Effector memory CD8-positive, alpha-beta T cell (primary cell): ENCODE data around the gene SSTR5.

Source experiments
- ATAC-seq: fragments of 150-1000 bp; cut with Tn5 transposase; replicated peaks from 2 replicates; pipeline ENCODE4 v1.10.0; 2021; ENCODE audit warnings: mild to moderate bottlenecking, moderate library complexity
- DNase-seq, 3 experiments: peaks; one replicate each; pipeline ENCODE4 v3.0.0; 2021
- H3K27ac Mint-ChIP-seq, 2 donors: one replicate each; pipeline ENCODE4 v1.8.0; 2022; ENCODE audit warnings: mild to moderate bottlenecking in 2 of 2, mixed read lengths in 2 of 2, moderate library complexity in 2 of 2
- H3K27me3 Mint-ChIP-seq, 2 donors: one replicate each; pipeline ENCODE4 v1.8.0; 2022; ENCODE audit warnings: mixed read lengths in 2 of 2
- H3K36me3 Mint-ChIP-seq: one replicate; pipeline ENCODE4 v1.8.0; 2022; ENCODE audit warnings: mild to moderate bottlenecking, moderate library complexity, mixed read lengths; ENCODE audit not compliant: insufficient read depth
- H3K4me1 Mint-ChIP-seq, 2 donors: one replicate each; pipeline ENCODE4 v1.8.0; 2022; ENCODE audit warnings: low read depth in 2 of 2, mixed read lengths in 2 of 2
- H3K4me3 Mint-ChIP-seq, 2 donors: one replicate each; pipeline ENCODE4 v1.8.0; 2022; ENCODE audit warnings: mild to moderate bottlenecking in 2 of 2, mixed read lengths in 2 of 2, moderate library complexity in 2 of 2
- H3K9me3 Mint-ChIP-seq, 2 donors: one replicate each; pipeline ENCODE4 v1.8.0; 2022; ENCODE audit warnings: mixed read lengths in 2 of 2

The SSTR5 gene

DNA sequence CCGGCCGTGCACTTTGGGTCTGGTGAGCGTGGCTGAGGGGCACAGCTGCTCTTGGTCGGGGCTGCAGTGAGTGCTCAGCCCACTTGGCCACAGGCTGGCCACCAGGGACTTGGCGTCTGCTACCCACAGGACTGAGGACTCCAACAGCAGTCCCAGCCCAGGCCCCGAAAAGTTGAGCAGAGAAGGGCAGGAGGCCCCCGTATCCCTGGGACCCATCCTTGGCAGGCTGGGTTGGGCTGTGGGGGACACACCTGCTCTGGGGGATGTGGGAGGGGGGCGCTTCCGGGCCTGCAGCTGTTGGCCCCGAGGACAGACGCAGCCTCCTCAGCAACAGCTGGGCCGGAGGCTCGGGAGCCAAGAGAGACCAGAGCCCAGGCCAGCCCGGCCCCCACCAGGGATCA is 19.4 kb upstream of the SSTR5 start:
- ATAC-seq, result no peak
- Mint-ChIP-seq H3K9me3 (no peaks in the 10 kb centered on the region), H3K4me3 (no peak overlapping the region), H3K27ac (no peak overlapping the region), H3K4me1 (peaks cover 0 to 2% of the 10 kb centered on the region in 2 donors), H3K36me3 (peaks cover 4% of the 10 kb centered on the region), H3K27me3 (peaks cover 0 to 13% of the 10 kb centered on the region in 2 donors)
- DNase-seq, result no peak

DNA sequence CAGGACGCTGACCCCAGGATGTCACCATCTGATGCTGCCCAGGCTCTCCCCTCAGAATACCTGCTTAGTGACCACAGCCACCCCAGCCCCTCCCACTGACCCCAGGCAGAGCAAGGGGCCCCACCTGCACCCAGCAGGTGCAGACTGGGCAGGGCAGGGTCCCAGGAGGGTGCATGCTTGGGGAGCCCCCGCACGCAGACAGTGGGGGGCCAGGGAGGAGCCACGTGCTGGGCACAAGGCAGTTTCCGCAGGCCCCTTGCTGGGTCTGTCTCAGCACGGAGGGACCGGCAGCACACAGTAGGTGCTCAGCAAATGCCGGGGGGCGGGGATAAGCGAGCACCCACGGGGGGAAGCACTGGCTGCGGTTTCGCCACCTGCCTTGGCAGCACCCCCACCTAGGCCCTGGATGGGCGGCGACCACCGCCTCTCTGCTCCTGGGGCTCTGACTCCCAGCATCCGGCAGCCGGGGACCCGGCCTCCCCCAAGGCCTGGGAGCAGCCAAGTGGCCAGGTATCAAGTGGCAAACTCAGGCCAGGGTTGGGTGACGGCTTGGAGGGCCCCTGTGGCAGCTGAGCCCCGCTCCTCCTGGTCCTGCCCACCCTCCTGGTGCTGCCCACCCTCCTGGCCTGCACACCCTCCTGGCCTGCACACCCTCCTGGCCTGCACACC is 18.7 kb upstream of the SSTR5 start:
- peaks cover 4% of the 10 kb centered on the region for H3K36me3 Mint-ChIP-seq
- peaks cover 0 to 13% of the 10 kb centered on the region in 2 donors for H3K27me3 Mint-ChIP-seq
- H3K9me3 Mint-ChIP-seq, result no peaks in the 10 kb centered on the region
- peaks cover 0 to 2% of the 10 kb centered on the region in 2 donors for H3K4me1 Mint-ChIP-seq
- DNase-seq, result no peak
- ATAC-seq, result no peak
- no peak overlapping the region for H3K27ac Mint-ChIP-seq
- no peak overlapping the region for H3K4me3 Mint-ChIP-seq

DNA sequence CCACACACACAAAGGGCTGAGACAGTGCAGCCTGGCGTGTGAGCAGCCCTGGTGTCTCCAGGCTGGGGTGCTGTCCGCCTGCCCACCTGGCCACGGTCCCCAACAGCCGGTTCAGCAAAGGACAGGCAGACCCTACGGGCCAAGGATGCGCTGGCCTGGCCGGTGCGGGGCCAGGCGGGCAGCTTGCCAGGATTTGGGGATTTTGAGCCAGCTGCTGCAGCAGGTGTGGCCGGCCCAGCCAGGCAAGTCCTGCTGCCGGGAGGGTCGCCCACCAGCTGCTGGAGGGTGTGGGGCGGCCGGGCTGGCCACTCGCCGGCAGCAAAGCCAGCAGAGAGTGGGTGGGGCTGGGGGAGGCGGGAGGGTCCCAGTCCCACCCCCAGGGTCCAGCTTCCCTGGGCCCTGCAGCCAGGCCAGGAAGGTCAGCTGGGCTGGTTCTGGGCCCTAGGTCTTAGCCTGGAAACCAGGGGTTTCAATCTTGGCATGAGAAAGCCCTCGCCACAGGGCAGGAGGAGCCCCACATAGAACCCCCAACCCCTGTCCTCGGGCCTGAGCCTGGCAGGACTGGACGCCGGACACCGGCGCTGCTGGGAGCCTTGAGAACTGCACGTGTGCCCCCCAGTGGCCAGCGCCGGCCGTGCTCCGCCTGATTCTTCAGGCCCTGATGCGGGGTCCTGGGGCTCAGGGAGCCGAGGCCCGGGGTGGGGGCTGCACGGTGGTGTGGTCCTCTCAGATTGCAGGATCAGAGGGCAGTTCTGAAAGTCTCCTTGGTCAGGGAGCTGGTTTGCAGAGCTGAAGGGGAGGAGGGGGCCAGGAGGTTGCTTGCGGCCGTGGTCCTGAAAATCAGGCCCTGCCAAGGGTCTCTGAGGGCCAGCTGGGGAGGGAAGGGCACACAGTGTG is 17.6 kb upstream of the SSTR5 start:
- H3K9me3 Mint-ChIP-seq, result peaks cover 0 to 3% of the 10 kb centered on the region in 2 donors
- no peak overlapping the region for H3K27ac Mint-ChIP-seq
- ATAC-seq (no peak), DNase-seq (no peak)
- H3K4me3 Mint-ChIP-seq, result no peak overlapping the region
- peaks cover 0 to 13% of the 10 kb centered on the region in 2 donors for H3K27me3 Mint-ChIP-seq
- peaks cover 0 to 2% of the 10 kb centered on the region in 2 donors for H3K4me1 Mint-ChIP-seq
- no peaks in the 10 kb centered on the region for H3K36me3 Mint-ChIP-seq

DNA sequence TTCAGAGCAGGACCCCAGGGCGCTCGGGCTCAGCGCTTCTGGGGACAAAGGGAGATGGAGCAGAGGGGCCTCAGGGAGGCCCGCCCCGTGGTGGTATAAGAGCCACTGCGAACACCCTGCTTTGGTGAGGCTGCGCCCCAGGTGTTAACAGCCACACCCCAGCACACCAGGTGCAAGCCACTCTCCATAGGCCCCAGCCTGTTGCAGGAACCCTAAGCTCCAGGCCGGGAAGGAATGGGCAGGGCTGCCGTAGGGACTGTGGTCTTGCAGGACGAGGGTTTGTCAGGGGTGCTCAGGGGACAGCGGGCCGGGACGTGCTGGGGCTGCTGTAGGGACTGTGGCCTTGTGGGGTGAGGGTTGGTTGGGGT is 17.0 kb upstream of the SSTR5 start:
- no peak overlapping the region for H3K27ac Mint-ChIP-seq
- no peak for ATAC-seq
- no peaks in the 10 kb centered on the region for H3K36me3 Mint-ChIP-seq
- no peak for DNase-seq
- no peak overlapping the region for H3K4me3 Mint-ChIP-seq
- peaks cover 0 to 2% of the 10 kb centered on the region in 2 donors for H3K4me1 Mint-ChIP-seq
- H3K9me3 Mint-ChIP-seq, result peaks cover 0 to 3% of the 10 kb centered on the region in 2 donors
- H3K27me3 Mint-ChIP-seq, result peaks cover 0 to 13% of the 10 kb centered on the region in 2 donors

DNA sequence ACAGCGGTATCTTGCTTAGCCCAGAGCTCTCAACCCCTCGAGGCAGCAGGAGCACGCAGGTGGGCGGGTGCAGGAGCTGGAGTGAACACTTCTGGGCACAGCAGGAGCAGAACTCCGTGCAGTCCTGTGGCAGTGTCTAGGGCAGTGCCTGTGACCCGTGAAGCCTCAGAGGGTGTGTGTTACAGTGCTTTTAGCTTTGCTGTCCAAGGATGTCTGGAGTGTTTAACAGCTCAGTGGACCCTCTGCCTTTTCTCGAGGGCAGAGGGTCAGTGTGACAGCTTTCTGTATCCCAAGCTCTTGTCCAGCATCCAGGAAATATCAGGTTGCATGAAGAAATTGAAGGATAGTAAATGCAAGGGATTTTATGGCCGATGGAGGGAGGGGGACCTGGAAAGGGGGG is 16.4 kb upstream of the SSTR5 start:
- peaks cover 0 to 13% of the 10 kb centered on the region in 2 donors for H3K27me3 Mint-ChIP-seq
- H3K4me1 Mint-ChIP-seq, result peaks cover 0 to 2% of the 10 kb centered on the region in 2 donors
- no peak overlapping the region for H3K4me3 Mint-ChIP-seq
- H3K27ac Mint-ChIP-seq, result no peak overlapping the region
- ATAC-seq (no peak), DNase-seq (no peak)
- H3K9me3 Mint-ChIP-seq, result peaks cover 0 to 3% of the 10 kb centered on the region in 2 donors
- H3K36me3 Mint-ChIP-seq, result no peaks in the 10 kb centered on the region

DNA sequence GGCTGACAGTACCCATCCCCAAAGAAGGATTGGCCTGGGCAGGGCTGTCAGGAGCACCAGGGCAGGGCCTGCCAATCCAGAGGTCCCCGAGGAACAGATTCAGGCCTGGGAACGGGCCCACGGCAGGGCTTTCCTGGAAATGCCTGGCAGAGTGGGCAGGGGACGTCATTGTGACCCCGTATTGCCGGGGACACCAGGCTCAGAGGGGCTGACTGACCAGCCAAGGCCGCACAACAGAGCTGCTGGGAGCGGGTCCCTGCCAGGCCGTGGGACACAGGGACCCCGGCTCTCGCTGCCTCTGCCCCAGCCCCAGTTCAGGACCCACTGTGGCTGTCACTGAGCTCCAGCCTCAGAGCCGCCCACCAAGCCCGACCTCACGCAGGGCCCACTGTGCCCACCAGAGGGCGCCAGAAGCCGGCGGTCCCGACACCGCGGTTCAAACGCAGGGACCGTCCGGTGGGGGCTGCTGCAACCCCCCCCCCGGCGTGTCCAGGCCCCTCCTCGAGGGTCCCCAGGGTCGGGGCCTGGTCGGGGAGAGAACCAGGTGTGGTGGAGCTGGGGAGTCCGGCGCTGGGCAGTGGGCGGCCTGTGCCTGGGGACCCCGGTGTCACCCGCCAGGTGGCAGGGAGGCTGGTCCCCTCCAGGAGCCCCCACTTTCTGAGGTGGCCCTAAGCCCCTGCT is 15.2 kb upstream of the SSTR5 start:
- Mint-ChIP-seq H3K36me3 (no peaks in the 10 kb centered on the region), H3K4me3 (no peak overlapping the region), H3K27me3 (peaks cover 0 to 13% of the 10 kb centered on the region in 2 donors), H3K9me3 (peaks cover 0 to 3% of the 10 kb centered on the region in 2 donors), H3K4me1 (peaks cover 0 to 2% of the 10 kb centered on the region in 2 donors), H3K27ac (no peak overlapping the region)
- ATAC-seq, result peak; percentile 59
- peak; percentile 56 to 60 (median 57) for DNase-seq

DNA sequence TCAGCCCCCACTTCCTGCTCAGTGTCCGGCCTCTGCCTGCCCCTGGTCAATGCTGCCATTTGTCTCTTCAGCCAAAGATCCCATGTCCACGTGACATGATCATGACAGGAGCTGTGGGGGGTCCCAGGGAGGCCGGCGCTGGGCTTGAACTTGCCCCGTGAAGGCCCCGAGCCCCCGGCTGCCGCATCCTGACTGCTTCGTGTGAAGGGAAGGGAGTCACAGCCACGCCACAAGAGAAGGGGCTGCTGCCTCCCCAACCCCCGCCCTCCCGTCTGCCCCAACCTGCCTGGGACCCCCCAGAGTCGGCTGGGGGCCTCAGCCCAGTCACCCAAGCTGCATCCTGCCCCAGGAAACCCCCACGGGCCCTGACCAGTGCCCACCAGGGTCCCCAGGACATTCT is 14.3 kb upstream of the SSTR5 start:
- H3K4me1 Mint-ChIP-seq, result peaks cover 0 to 2% of the 10 kb centered on the region in 2 donors
- no peak overlapping the region for H3K27ac Mint-ChIP-seq
- H3K36me3 Mint-ChIP-seq, result no peaks in the 10 kb centered on the region
- H3K27me3 Mint-ChIP-seq, result peaks cover 0 to 21% of the 10 kb centered on the region in 2 donors
- H3K4me3 Mint-ChIP-seq, result no peak overlapping the region
- H3K9me3 Mint-ChIP-seq, result peaks cover 0 to 3% of the 10 kb centered on the region in 2 donors
- ATAC-seq (no peak), DNase-seq (no peak)

DNA sequence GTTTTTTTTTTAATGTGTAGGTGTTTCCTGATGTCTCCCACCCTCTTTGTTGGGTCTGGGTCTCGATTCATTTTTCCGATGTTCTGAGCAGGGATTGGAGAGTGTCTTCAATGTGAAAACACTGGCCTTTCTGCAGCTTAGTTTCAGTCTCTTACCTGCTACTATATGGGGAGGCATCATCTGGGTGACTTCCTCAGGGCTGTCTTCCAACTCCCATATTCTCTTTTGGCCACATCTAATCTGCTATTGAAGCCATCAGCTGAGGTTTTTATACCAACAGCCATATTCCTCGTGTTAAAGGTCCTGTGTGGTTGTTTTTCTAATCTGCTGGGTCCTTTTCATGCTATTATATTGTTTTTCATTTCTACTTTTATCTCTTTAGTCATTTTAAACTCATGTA is 13.2 kb upstream of the SSTR5 start:
- Mint-ChIP-seq H3K9me3 (peaks cover 0 to 3% of the 10 kb centered on the region in 2 donors), H3K4me1 (peaks cover 0 to 2% of the 10 kb centered on the region in 2 donors), H3K4me3 (no peak overlapping the region), H3K27ac (no peak overlapping the region), H3K36me3 (no peaks in the 10 kb centered on the region), H3K27me3 (peaks cover 5 to 32% of the 10 kb centered on the region in 2 donors)
- ATAC-seq (no peak), DNase-seq (no peak)

DNA sequence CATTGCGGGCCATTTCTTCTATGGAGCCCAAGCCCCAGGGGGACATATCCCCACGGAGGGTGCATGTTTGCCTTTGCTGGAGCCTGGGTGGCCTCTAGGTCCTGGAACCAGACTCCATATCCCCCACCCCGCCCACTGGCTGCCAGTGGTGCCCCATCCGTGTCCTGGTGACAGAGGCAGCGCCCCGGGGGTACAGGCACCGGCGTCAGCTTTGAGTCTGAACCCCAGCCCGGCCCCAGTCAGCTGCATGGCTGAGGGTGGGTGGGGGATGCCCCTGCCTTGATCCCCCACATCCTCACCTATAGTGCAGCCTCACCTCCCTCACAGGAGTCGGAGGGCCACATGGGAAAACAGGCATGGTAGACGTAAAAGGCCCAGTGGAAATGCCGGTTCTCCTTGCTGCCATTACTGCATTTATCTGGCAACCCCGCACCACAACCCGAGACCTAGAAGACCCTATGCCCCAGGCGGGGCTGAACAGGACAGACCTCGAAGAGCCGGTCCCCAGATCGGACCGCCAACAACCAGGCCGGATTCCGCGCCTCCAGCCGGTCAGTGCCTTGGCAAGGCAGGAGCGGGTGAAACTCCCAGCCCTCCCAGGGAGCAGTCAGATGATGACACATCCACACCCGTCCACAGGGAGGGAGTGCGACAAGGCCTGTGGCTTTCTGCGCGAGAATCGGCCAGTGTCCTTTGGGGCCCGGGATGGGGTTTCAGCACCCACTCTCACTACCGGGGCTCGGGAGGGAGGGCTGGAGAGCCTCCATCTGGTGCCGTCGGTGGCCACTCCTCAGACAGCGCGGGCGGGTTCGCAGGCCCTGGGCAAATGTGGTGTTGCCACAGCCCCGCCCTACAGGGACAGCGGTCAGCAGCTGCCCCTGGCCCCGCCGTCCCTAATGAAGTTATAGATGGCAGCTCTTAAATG is 11.9 kb upstream of the SSTR5 start:
- peaks cover 15 to 36% of the 10 kb centered on the region in 2 donors for H3K27me3 Mint-ChIP-seq
- no peaks in the 10 kb centered on the region for H3K36me3 Mint-ChIP-seq
- peaks cover 0 to 2% of the 10 kb centered on the region in 2 donors for H3K4me1 Mint-ChIP-seq
- ATAC-seq (no peak), DNase-seq (no peak)
- H3K27ac Mint-ChIP-seq, result no peak overlapping the region
- no peak overlapping the region for H3K4me3 Mint-ChIP-seq
- H3K9me3 Mint-ChIP-seq, result peaks cover 0 to 3% of the 10 kb centered on the region in 2 donors

DNA sequence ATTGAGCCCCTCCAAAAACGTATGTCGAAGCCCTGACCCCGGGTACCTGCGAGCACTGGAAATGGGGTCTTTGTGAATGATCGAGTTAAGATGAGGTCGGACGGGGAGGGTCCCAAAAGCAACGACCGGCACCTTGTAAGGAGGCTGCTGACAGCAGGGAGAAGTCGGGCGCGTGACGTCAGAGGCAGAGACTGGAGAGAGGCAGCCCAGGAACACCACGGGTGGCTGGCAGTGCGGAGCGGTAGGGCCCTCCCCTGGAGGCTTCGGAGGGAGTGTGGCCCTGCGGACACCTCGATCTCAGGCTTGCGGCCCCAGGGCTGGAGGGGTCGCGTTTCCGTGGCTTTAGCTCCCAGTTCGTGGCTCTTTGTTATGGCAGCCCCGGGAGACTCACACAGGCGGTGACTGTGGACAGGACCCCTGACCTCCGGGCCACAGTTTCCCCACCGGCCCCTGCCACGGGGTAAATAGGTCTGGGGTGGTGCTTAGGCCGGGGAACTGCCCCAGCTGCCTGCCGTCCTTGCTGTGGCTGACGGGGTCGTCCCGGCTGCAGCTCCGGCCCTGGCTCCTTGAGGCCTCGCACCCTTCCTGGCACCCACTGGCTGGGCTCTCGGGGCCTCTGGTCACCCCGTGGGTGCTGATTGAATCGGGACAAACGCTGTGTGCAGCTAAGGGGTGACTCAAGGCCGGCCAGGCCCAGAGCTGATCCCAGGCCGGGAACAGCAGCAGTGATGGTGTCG is 10.6 kb upstream of the SSTR5 start:
- H3K27ac Mint-ChIP-seq, result no peak overlapping the region
- peaks cover 15 to 46% of the 10 kb centered on the region in 2 donors for H3K27me3 Mint-ChIP-seq
- peaks cover 0 to 2% of the 10 kb centered on the region in 2 donors for H3K4me1 Mint-ChIP-seq
- ATAC-seq, result no peak
- H3K9me3 Mint-ChIP-seq, result peaks cover 0 to 3% of the 10 kb centered on the region in 2 donors
- H3K4me3 Mint-ChIP-seq, result no peak overlapping the region
- DNase-seq, result no peak
- peaks cover 3% of the 10 kb centered on the region for H3K36me3 Mint-ChIP-seq

DNA sequence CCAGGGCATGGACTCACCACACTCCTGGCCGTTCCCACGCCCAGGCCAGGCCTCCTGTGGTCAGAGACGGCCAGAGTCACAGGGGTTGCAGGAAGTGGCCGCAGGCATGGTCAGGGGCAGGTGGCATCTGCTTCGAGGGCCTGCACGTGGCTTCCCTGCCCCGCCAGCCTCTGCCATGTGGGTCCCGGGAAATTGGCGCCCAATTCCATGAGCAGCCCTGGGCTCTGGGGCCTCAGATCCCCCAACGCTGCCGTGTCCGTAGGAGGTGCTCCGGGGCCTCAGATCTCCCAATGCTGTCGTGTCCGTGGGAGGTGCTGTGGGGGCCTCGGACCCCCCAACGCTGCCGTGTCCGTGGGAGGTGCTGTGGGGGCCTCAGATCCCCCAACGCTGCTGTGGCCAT is 9.7 kb upstream of the SSTR5 start:
- H3K27me3 Mint-ChIP-seq, result peaks cover 15 to 46% of the 10 kb centered on the region in 2 donors
- DNase-seq, result no peak
- ATAC-seq, result no peak
- peaks cover 11% of the 10 kb centered on the region for H3K36me3 Mint-ChIP-seq
- H3K9me3 Mint-ChIP-seq, result peaks cover 0 to 3% of the 10 kb centered on the region in 2 donors
- no peak overlapping the region for H3K27ac Mint-ChIP-seq
- no peak overlapping the region for H3K4me3 Mint-ChIP-seq
- H3K4me1 Mint-ChIP-seq, result peaks cover 0 to 6% of the 10 kb centered on the region in 2 donors

DNA sequence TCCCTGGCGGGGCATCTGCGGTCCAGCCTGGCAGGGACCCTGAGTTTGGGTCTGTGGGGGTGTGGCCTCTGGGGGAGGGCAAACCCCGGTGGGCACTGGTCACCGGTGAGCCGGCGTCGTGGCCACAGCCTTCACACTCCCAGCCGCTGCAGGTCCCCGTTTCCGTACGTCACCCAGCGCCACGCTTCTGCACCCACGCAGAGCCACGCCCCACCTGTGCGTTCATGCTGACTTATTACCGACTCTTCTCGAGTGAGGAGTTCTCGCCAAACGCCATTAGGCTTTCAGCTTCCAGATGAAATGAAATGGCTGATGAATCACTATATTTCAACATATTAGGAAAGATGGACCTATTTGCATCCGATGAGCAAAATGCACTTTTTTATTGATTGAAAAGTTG is 8.8 kb upstream of the SSTR5 start:
- Mint-ChIP-seq H3K27ac (no peak overlapping the region), H3K36me3 (peaks cover 11% of the 10 kb centered on the region), H3K9me3 (peaks cover 0 to 3% of the 10 kb centered on the region in 2 donors), H3K4me3 (no peak overlapping the region), H3K4me1 (peaks cover 0 to 6% of the 10 kb centered on the region in 2 donors), H3K27me3 (peaks cover 15 to 46% of the 10 kb centered on the region in 2 donors)
- DNase-seq, result no peak
- ATAC-seq, result no peak
